Mesothelial cell of epicardium (in vitro differentiated cells): ENCODE results near the gene IL17F. TPM values are rescaled to one million over a fixed set of nuclear protein-coding genes. Genes with fewer than 3 reads are reported as not detected.
"Not testable (repeated sequence)": the region's sequence is repeated elsewhere in the genome, so short reads cannot be mapped to it uniquely, and the experiment has no call there.

Experiments used
- DNase-seq, 2 experiments: peaks; one replicate each; pipeline ENCODE4 v3.0.0; 2021; ENCODE audit warnings: low spot score in 2 of 2; ENCODE audit not compliant: unreplicated experiment in 2 of 2
- H3K27ac Mint-ChIP-seq: 2 replicates; pipeline ENCODE4 v1.8.0; 2021; ENCODE audit warnings: mixed read lengths
- H3K27me3 Mint-ChIP-seq: 2 replicates; pipeline ENCODE4 v1.8.0; 2021; ENCODE audit warnings: low read depth, mixed read lengths
- H3K36me3 Mint-ChIP-seq: 2 replicates; pipeline ENCODE4 v1.8.0; 2021; ENCODE audit warnings: mixed read lengths
- H3K4me1 Mint-ChIP-seq: 2 replicates; pipeline ENCODE4 v1.8.0; 2021; ENCODE audit warnings: mixed read lengths
- H3K4me3 Mint-ChIP-seq: 2 replicates; pipeline ENCODE4 v1.8.0; 2021; ENCODE audit warnings: mild to moderate bottlenecking, moderate library complexity, mixed read lengths
- H3K9me3 Mint-ChIP-seq: 2 replicates; pipeline ENCODE4 v1.8.0; 2021; ENCODE audit warnings: mixed read lengths
- CTCF ChIP-seq: fragments of 200-600 bp; sonication (generic); IDR thresholded peaks from one replicate; pipeline ENCODE4 v1.5.0; 2021; ENCODE audit warnings: antibody characterized with exemption; ENCODE audit not compliant: unreplicated experiment
- total RNA-seq: library from RNA; stranded (reverse); gene quantifications from 3 replicates; pipeline ENCODE4 v1.2.1, GENCODE V29; 2021

The IL17F gene
- total RNA-seq, 1 donor from 2014 or later, result not detected

- peaks cover 6% of the 10 kb centered on the region for H3K36me3 Mint-ChIP-seq
- H3K4me1 Mint-ChIP-seq, result no peaks in the 10 kb centered on the region
- no peak for DNase-seq
- H3K4me3 Mint-ChIP-seq, result no peak overlapping the region
- H3K27ac Mint-ChIP-seq, result no peak overlapping the region
- peaks cover 44% of the 10 kb centered on the region for H3K9me3 Mint-ChIP-seq
- H3K27me3 Mint-ChIP-seq, result no peaks in the 10 kb centered on the region
- TF ChIP-seq CTCF, result no peak
Measured at GRCh38 chr6:52201046-52201445, 43.3 kb downstream of the IL17F start.

GRCh38 chr6:52200088-52200487 is 44.2 kb downstream of the IL17F start:
- not testable (repeated sequence) for H3K4me1 Mint-ChIP-seq, H3K36me3 Mint-ChIP-seq, H3K27ac Mint-ChIP-seq, DNase-seq, H3K4me3 Mint-ChIP-seq, H3K27me3 Mint-ChIP-seq
- peaks cover 44% of the 10 kb centered on the region for H3K9me3 Mint-ChIP-seq

GRCh38 chr6:52195886-52196285 is 48.4 kb downstream of the IL17F start:
- Mint-ChIP-seq H3K27me3 (peaks cover 5% of the 10 kb centered on the region), H3K9me3 (peaks cover 29% of the 10 kb centered on the region), H3K27ac (no peak overlapping the region), H3K4me3 (no peak overlapping the region), H3K4me1 (no peaks in the 10 kb centered on the region), H3K36me3 (peaks cover 5% of the 10 kb centered on the region)
- no peak for DNase-seq
- TF ChIP-seq CTCF, result no peak

GRCh38 chr6:52191824-52192223 is 52.5 kb downstream of the IL17F start:
- no peaks in the 10 kb centered on the region for H3K36me3 Mint-ChIP-seq

GRCh38 chr6:52190409-52190808 is 53.9 kb downstream of the IL17F start:
- peaks cover 18% of the 10 kb centered on the region for H3K27me3 Mint-ChIP-seq
- DNase-seq, result no peak
- H3K9me3 Mint-ChIP-seq, result peaks cover 3% of the 10 kb centered on the region
- no peaks in the 10 kb centered on the region for H3K4me1 Mint-ChIP-seq
- no peaks in the 10 kb centered on the region for H3K36me3 Mint-ChIP-seq
- TF ChIP-seq CTCF, result no peak
- no peak overlapping the region for H3K27ac Mint-ChIP-seq
- H3K4me3 Mint-ChIP-seq, result no peak overlapping the region

More at GRCh38 chr6:52191824-52192223, 52.5 kb downstream of the IL17F start:
- Mint-ChIP-seq H3K4me3 (no peak overlapping the region), H3K4me1 (no peaks in the 10 kb centered on the region), H3K27ac (no peak overlapping the region), H3K9me3 (no peaks in the 10 kb centered on the region), H3K27me3 (peaks cover 9% of the 10 kb centered on the region)
- DNase-seq, result no peak
- TF ChIP-seq CTCF, result no peak

GRCh38 chr6:52189974-52190373 is 54.3 kb downstream of the IL17F start:
- no peaks in the 10 kb centered on the region for H3K36me3 Mint-ChIP-seq
- no peak for DNase-seq
- H3K9me3 Mint-ChIP-seq, result peaks cover 3% of the 10 kb centered on the region
- no peaks in the 10 kb centered on the region for H3K4me1 Mint-ChIP-seq
- no peak for TF ChIP-seq CTCF
- H3K4me3 Mint-ChIP-seq, result no peak overlapping the region
- H3K27me3 Mint-ChIP-seq, result peaks cover 21% of the 10 kb centered on the region
- no peak overlapping the region for H3K27ac Mint-ChIP-seq
